Measurements from ENCODE around the gene DNAJC17. TPM values are rescaled to one million over a fixed set of nuclear protein-coding genes. Genes with fewer than 3 reads are reported as not detected.

Gene DNAJC17
- total and polyA plus RNA-seq, 2 of the 13 experiments (the other 11 are each of a cell fraction or from before 2014, with no cell fraction given): 22.2 to 26.5 TPM

- Histone ChIP-seq H3K4me3 (replicated peaks in 1 of 3; ENCODE audit: insufficient read depth in 1 of 3, low read depth in 2 of 3, low read length in 3 of 3) (no peak overlapping the region), H3K4me2 (ENCODE audit: low read depth, low read length) (peak overlapping the region; percentile 83; the same call in 1 of the 2 replicates), H3K27me3 (ENCODE audit: control insufficient read depth in 1 of 2, insufficient read depth in 2 of 2, low read length in 2 of 2) (no peaks in the 10 kb centered on the region), H3K4me1 (ENCODE audit: insufficient read depth, low read length) (peaks cover 59% of the 10 kb centered on the region), H3K9ac (ENCODE audit: insufficient read depth, low read depth, low read length) (peak overlapping the region; percentile 10; the same call in 1 of the 2 replicates), H3K79me2 (ENCODE audit: insufficient read depth, low read length) (no peaks in the 10 kb centered on the region), H4K20me1 (ENCODE audit: insufficient read depth, low read length) (no peaks in the 10 kb centered on the region), H3K9me3 (ENCODE audit: low read length) (no peaks in the 10 kb centered on the region), H3K27ac (ENCODE audit: extremely low read length, insufficient read depth, low read length) (no peak overlapping the region), H3K36me3 (replicated peaks in 1 of 2; ENCODE audit: control insufficient read depth in 1 of 2, insufficient read depth in 2 of 2, low read length in 2 of 2) (no peaks in the 10 kb centered on the region), H2AFZ (ENCODE audit: low read length) (peak overlapping the region; percentile 76)
- in situ Hi-C loops (cut with HindIII; ENCODE audit: extremely low pct_ligation_motif_present, low pct_unique_long_range_greater_than_20kb): loop anchor here (5.0 kb wide), 1 partner anchor 36 kb away; the partner anchor contains the start of gene VPS18
- ATAC-seq (no peak), DNase-seq (ENCODE audit: low spot score) (no peak), FAIRE-seq (no peak)
- CTCF ChIA-PET (ENCODE audit: low intra/inter-chr PET ratio, low total read pairs): interaction anchor here (3.8 kb wide), 1 partner anchor 37 kb away, joined by 80 read pairs; the partner anchor contains the start of gene VPS18
- 50% methylated on average over 2 of the region's 8 CpGs for WGBS (ENCODE audit: low lambda C conversion rate)
- intact Hi-C loops (cut with micrococcal nuclease; ENCODE audit: unreplicated experiment): no loop called here
- TF ChIP-seq ZXDC (CRISPR knock-in tag; IDR thresholded peaks at IDR 0.05) (no peak), ZNF510 (CRISPR knock-in tag; IDR thresholded peaks at IDR 0.05; ENCODE audit: low read depth) (no peak), EEA1 (CRISPR knock-in tag; IDR thresholded peaks at IDR 0.05; ENCODE audit: borderline replicate concordance) (no peak), ZNF160 (CRISPR knock-in tag; IDR thresholded peaks at IDR 0.05) (no peak), ZNF670 (CRISPR knock-in tag; IDR thresholded peaks at IDR 0.05; ENCODE audit: borderline replicate concordance) (no peak), CREB3 (CRISPR knock-in tag; IDR thresholded peaks at IDR 0.05) (no peak), ZNF580 (CRISPR knock-in tag; IDR thresholded peaks at IDR 0.05; ENCODE audit: borderline replicate concordance, low read depth) (no peak), ZNF577 (CRISPR knock-in tag; IDR thresholded peaks at IDR 0.05; ENCODE audit: borderline replicate concordance, low read depth) (no peak), ZMAT3 (CRISPR knock-in tag; conservative IDR thresholded peaks at IDR 0.05) (no peak), ZNF124 (CRISPR knock-in tag; IDR thresholded peaks at IDR 0.05) (no peak), ZNF337 (CRISPR knock-in tag; IDR thresholded peaks at IDR 0.05; ENCODE audit: borderline replicate concordance, low read depth) (no peak), MATR3 (CRISPR knock-in tag; IDR thresholded peaks at IDR 0.05) (no peak), YY1 (IDR thresholded peaks at IDR 0.05; ENCODE audit: insufficient read depth, insufficient replicate concordance, low read depth, low read length) (no peak)
- no TSS peak for BruUV-seq (replicated peaks)
- POLR2A ChIA-PET: interaction anchor here (1.3 to 3.1 kb wide), 2 partner anchors 38 to 64 kb away, joined by 7 to 40 read pairs; partner anchors contain the start of gene VPS18
These were observed 49.5 kb upstream of the DNAJC17 start for GRCh38 chr15:40856746-40857145.

Measured in HepG2 (cell line).